Loucy (cell line): ENCODE measurements around the gene ATG7.

ENCODE experiments used
- EZH2phosphoT487 ChIP-seq: fragments of 200-600 bp; IDR thresholded peaks from 2 replicates; pipeline ENCODE4 v1.6.1; 2018; ENCODE audit warnings: antibody characterized with exemption, mild to moderate bottlenecking, moderate library complexity, borderline replicate concordance
- TF ChIP-seq, protein P1 (sequence below): fragments of 200-600 bp; sonication (generic); conservative IDR thresholded peaks from 2 replicates; pipeline ENCODE4 v1.5.1; 2014; ENCODE audit warnings: mild to moderate bottlenecking, antibody characterized with exemption, low read length

DNA sequence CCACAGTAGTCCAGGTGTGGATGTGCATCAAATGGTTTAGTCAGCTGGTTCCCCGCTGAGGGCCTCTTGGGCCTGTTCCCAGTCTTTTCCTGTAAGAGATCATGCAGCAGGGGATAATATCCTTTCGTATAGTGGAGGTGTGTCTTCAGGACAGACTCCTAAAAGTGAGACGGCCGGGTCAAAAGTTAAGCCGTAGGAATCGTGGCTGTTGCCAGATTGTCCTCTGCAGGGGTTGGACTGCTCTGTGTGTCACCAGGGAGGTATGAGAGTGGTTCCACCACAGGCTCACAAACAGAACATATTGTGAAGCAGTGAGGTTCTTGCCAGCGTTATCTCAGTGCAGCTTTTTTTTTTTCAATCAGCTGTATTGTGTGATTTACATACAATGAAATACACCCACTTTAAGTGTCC lies 276.5 kb downstream of the ATG7 start:
- TF ChIP-seq, protein P1, sequence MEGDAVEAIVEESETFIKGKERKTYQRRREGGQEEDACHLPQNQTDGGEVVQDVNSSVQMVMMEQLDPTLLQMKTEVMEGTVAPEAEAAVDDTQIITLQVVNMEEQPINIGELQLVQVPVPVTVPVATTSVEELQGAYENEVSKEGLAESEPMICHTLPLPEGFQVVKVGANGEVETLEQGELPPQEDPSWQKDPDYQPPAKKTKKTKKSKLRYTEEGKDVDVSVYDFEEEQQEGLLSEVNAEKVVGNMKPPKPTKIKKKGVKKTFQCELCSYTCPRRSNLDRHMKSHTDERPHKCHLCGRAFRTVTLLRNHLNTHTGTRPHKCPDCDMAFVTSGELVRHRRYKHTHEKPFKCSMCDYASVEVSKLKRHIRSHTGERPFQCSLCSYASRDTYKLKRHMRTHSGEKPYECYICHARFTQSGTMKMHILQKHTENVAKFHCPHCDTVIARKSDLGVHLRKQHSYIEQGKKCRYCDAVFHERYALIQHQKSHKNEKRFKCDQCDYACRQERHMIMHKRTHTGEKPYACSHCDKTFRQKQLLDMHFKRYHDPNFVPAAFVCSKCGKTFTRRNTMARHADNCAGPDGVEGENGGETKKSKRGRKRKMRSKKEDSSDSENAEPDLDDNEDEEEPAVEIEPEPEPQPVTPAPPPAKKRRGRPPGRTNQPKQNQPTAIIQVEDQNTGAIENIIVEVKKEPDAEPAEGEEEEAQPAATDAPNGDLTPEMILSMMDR: no peak
- no peak for TF ChIP-seq EZH2phosphoT487
